ENCODE data around the gene GRM7. TPM values are rescaled to one million over a fixed set of nuclear protein-coding genes. Genes with fewer than 3 reads are reported as not detected.

Gene GRM7
- total RNA-seq, 2 experiments from 2014 or later = not detected

DNA sequence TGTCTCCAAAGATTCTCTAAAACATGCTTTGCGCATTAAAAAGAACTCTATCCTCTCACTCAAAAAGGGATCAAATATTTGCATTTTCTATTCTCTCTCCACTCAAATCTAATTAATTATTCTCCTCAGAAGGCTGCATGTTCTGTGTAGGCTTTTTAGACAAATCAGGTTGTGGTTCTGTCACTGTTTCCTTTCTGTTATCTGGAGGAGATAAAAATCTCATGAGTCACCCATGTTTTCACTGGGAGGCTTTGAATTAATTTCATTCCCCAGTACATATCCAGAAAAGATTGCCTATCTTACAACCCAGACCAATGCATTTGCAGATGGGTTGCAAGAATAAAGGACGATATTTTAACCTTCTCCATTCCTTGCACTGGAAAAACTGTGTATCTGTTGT is 446.5 kb downstream of the GRM7 start:
- ChIA-PET POLR2A (no interaction called here), CTCF (no interaction called here)
- no peaks in the 10 kb centered on the region for H3K9me3 Mint-ChIP-seq
- ATAC-seq (no peak), DNase-seq (no peak)
- no peak overlapping the region for H3K4me3 Mint-ChIP-seq
- peaks cover 1% of the 10 kb centered on the region for H3K27me3 Mint-ChIP-seq
- H3K36me3 Mint-ChIP-seq (ENCODE audit: low read depth) = no peaks in the 10 kb centered on the region
- TF ChIP-seq, protein P1, sequence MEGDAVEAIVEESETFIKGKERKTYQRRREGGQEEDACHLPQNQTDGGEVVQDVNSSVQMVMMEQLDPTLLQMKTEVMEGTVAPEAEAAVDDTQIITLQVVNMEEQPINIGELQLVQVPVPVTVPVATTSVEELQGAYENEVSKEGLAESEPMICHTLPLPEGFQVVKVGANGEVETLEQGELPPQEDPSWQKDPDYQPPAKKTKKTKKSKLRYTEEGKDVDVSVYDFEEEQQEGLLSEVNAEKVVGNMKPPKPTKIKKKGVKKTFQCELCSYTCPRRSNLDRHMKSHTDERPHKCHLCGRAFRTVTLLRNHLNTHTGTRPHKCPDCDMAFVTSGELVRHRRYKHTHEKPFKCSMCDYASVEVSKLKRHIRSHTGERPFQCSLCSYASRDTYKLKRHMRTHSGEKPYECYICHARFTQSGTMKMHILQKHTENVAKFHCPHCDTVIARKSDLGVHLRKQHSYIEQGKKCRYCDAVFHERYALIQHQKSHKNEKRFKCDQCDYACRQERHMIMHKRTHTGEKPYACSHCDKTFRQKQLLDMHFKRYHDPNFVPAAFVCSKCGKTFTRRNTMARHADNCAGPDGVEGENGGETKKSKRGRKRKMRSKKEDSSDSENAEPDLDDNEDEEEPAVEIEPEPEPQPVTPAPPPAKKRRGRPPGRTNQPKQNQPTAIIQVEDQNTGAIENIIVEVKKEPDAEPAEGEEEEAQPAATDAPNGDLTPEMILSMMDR (IDR thresholded peaks at IDR 0.05) = no peak
- H3K4me1 Mint-ChIP-seq (ENCODE audit: low read depth) = no peaks in the 10 kb centered on the region
- H3K27ac Mint-ChIP-seq = no peak overlapping the region
- intact Hi-C loops (cut with micrococcal nuclease) = no loop called here

- intact Hi-C loops (cut with micrococcal nuclease) = no loop called here
- TF ChIP-seq, protein P1 (IDR thresholded peaks at IDR 0.05) = no peak
Observed at GRCh38 chr3:7309641-7310102, 448.8 kb downstream of the GRM7 start.

GRCh38 chr3:7315037-7315436 is 454.1 kb downstream of the GRM7 start:
- ATAC-seq = no peak
- Mint-ChIP-seq H3K27ac (no peak overlapping the region), H3K4me3 (no peak overlapping the region), H3K27me3 (no peaks in the 10 kb centered on the region), H3K9me3 (no peaks in the 10 kb centered on the region), H3K4me1 (ENCODE audit: low read depth) (no peaks in the 10 kb centered on the region), H3K36me3 (ENCODE audit: low read depth) (no peaks in the 10 kb centered on the region)
- intact Hi-C loops (cut with micrococcal nuclease) = no loop called here
- CTCF ChIA-PET = interaction anchor here (1.1 kb wide), 1 partner anchor 59 kb away, joined by 3 read pairs; no protein-coding TSS in a partner anchor
- POLR2A ChIA-PET = no interaction called here
- TF ChIP-seq, protein P1 (IDR thresholded peaks at IDR 0.05) = no peak
- no peak for DNase-seq

More at GRCh38 chr3:7309641-7310102, 448.8 kb downstream of the GRM7 start:
- POLR2A ChIA-PET = no interaction called here
- ATAC-seq (no peak), DNase-seq (no peak)
- no peaks in the 10 kb centered on the region for H3K4me1 Mint-ChIP-seq (ENCODE audit: low read depth)
- no peaks in the 10 kb centered on the region for H3K36me3 Mint-ChIP-seq (ENCODE audit: low read depth)
- H3K27me3 Mint-ChIP-seq = peaks cover 1% of the 10 kb centered on the region
- H3K9me3 Mint-ChIP-seq = no peaks in the 10 kb centered on the region
- CTCF ChIA-PET = no interaction called here
- no peak overlapping the region for H3K27ac Mint-ChIP-seq
- H3K4me3 Mint-ChIP-seq = no peak overlapping the region

DNA sequence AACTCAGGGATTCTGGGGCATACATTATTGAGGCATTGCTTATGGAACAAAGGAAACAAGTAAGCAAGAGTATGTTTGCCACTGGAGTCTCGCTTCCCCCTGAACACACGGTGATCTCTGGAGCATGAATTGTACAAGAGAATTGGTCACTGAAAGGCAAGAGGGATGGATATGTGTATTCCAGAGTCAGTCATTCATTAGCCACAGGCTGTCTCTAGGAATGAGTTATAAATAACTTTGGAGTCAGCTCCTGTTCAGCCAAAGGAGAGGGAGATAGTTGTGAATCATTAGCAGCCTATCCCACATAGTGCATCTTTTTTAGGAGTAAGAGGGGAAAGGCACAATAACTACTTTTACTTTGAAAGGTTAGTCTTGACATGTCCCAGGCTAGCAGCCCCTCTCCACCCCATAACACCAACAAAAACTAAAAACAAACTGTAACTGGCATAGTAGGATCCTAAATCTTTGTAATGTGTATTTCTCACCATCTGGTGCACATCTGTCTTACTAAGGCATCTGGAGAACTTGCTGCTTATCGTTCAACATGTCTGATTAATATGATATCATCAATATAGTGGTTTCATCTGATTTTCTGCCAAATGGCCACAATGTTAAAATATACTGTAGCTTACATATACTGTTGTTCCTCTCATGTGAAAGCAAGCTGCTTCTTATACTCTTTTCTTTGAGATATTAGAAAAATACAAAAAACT is 462.2 kb downstream of the GRM7 start:
- Mint-ChIP-seq H3K27ac (no peak overlapping the region), H3K36me3 (ENCODE audit: low read depth) (no peaks in the 10 kb centered on the region), H3K4me1 (ENCODE audit: low read depth) (no peaks in the 10 kb centered on the region), H3K9me3 (no peaks in the 10 kb centered on the region), H3K4me3 (no peak overlapping the region), H3K27me3 (no peaks in the 10 kb centered on the region)
- no peak for ATAC-seq
- ChIA-PET CTCF (no interaction called here), POLR2A (no interaction called here)
- DNase-seq = no peak
- intact Hi-C loops (cut with micrococcal nuclease) = no loop called here
- TF ChIP-seq, protein P1 (IDR thresholded peaks at IDR 0.05) = no peak

GRCh38 chr3:7328339-7328738 is 467.4 kb downstream of the GRM7 start:
- no peaks in the 10 kb centered on the region for H3K36me3 Mint-ChIP-seq (ENCODE audit: low read depth)
- no peaks in the 10 kb centered on the region for H3K27me3 Mint-ChIP-seq
- DNase-seq = no peak
- TF ChIP-seq, protein P1 (IDR thresholded peaks at IDR 0.05) = no peak
- H3K27ac Mint-ChIP-seq = no peak overlapping the region
- no peaks in the 10 kb centered on the region for H3K4me1 Mint-ChIP-seq (ENCODE audit: low read depth)
- no peak overlapping the region for H3K4me3 Mint-ChIP-seq
- POLR2A ChIA-PET = no interaction called here
- ATAC-seq = no peak
- H3K9me3 Mint-ChIP-seq = no peaks in the 10 kb centered on the region
- intact Hi-C loops (cut with micrococcal nuclease) = no loop called here
- CTCF ChIA-PET = no interaction called here
